NT2/D1 (cell line): ENCODE measurements around the gene ADAMTS7.

Experiments
- SUZ12 ChIP-seq: IDR thresholded peaks from 2 replicates; pipeline ENCODE4 v1.6.1; 2011; ENCODE audit not compliant: insufficient read length, insufficient read depth; ENCODE audit errors: extremely low read depth
- YY1 ChIP-seq: IDR thresholded peaks from 2 replicates; pipeline ENCODE4 v1.6.1; 2011; ENCODE audit not compliant: insufficient read length, insufficient read depth
- ZNF274 ChIP-seq: IDR thresholded peaks from 2 replicates; pipeline ENCODE4 v1.6.1; 2011; ENCODE audit warnings: mild to moderate bottlenecking, low read depth, low read length

DNA sequence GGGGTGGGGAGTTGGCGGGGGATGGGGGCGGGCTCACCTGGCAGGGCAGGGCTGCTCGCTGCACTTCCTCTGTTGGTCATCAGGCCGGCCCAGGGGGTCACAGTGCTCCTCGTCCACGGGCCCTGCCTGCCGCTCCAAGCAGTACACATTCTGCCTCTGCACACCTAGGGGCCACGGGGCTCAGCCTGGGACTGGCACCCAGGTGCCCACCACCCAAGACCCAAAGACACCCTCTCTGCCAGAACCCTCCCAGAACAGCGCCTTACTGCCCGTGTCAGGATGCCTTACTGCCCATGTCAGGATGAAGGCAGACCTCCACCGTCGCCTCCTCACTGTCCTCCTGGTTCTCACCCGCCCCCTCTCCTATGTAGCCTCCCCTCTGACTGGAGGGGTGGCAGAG, 43.2 kb downstream of the ADAMTS7 start:
- no peak for TF ChIP-seq SUZ12
- TF ChIP-seq YY1 = no peak
- no peak for TF ChIP-seq ZNF274
